Stomach (tissue), 9 donors: ENCODE results near the gene SNX1. TPM values are rescaled to one million over a fixed set of nuclear protein-coding genes. Genes with fewer than 3 reads are reported as not detected.

ENCODE experiments used
- DNase-seq, 2 donors: peaks; one replicate each; pipeline versions ENCODE4 v3.0.0 to v3.0.0-alpha.2; 2013 to 2019
- H3K27ac ChIP-seq, 5 donors: fragments of 200-600 bp in 4 of 5; sonication (generic) in 4 of 5; one replicate each; pipeline ENCODE4 v1.5.1; 2013 to 2019; ENCODE audit warnings: mild to moderate bottlenecking in 1 of 5, moderate library complexity in 1 of 5
- H3K27me3 ChIP-seq, 3 donors: fragments of 200-600 bp; sonication (generic); one replicate each; pipeline ENCODE4 v1.5.1; 2017 to 2019; ENCODE audit warnings: mixed run types in 1 of 3
- H3K36me3 ChIP-seq, 4 donors: fragments of 200-600 bp; sonication (generic); 1 replicate in 3 of 4; 2 replicates in 1 of 4; pipeline ENCODE4 v1.5.1; 2016 to 2019
- H3K4me1 ChIP-seq, 4 donors: fragments of 200-600 bp; sonication (generic); one replicate each; pipeline ENCODE4 v1.5.1; 2016 to 2019
- H3K4me3 ChIP-seq, 4 donors: fragments of 200-600 bp; sonication (generic) in 3 of 4; one replicate each; pipeline ENCODE4 v1.5.1; 2016 to 2019; ENCODE audit warnings: mild to moderate bottlenecking in 1 of 4
- H3K9me3 ChIP-seq, 4 donors: fragments of 200-600 bp; sonication (generic); one replicate each; pipeline ENCODE4 v1.5.1; 2016 to 2019
- CTCF ChIP-seq, 7 experiments: fragments of 450-650 bp in 4 of 7; fragments of 200-600 bp in 3 of 7; sonication (generic) in 3 of 7; IDR thresholded peaks; one replicate each; pipeline ENCODE4 v1.5.1; 2016 to 2019; ENCODE audit warnings: antibody characterized with exemption in 7 of 7, control low read depth in 2 of 7, mild to moderate bottlenecking in 1 of 7
- EP300 ChIP-seq: sonication (generic); formaldehyde crosslinking; IDR thresholded peaks from one replicate; pipeline ENCODE4 v1.6.1; 2017; ENCODE audit warnings: antibody characterized with exemption
- POLR2A ChIP-seq, 4 donors: fragments of 450-650 bp; IDR thresholded peaks; one replicate each; pipeline ENCODE4 v1.6.1; 2016; ENCODE audit warnings: antibody characterized with exemption in 4 of 4, control low read depth in 2 of 4, mild to moderate bottlenecking in 1 of 4, moderate library complexity in 1 of 4
- POLR2AphosphoS5 ChIP-seq, 3 donors: sonication (generic); formaldehyde crosslinking; IDR thresholded peaks; one replicate each; pipeline ENCODE4 v1.6.1; 2016; ENCODE audit warnings: antibody characterized with exemption in 3 of 3
- WGBS, 5 donors: extraction: QIAGEN DNeasy Blood & Tissue Kit in 3 of 5; methylation state at CpG; one replicate each; pipeline versions ENCODE4 v1.1.5 to v1.1.7; 2013 to 2018; 5-methylcytosine and 5-hydroxymethylcytosine counted together
- intact Hi-C: fragments of 100-400 bp; cut with DNase I; formaldehyde crosslinking; loops from one replicate; pipeline ENCODE4 v1.15.1; 2023; ENCODE audit warnings: low total_unique reads
- polyA plus RNA-seq, 3 donors: library from polyadenylated mRNA; stranded (reverse); fragments of 200-250 nt; gene quantifications; one replicate each; pipeline ENCODE4 v1.2.3, GENCODE V29; 2013
- total RNA-seq, 5 donors: library from RNA; depleted of rRNA; stranded (reverse); fragments of >200 nt; gene quantifications; one replicate each; pipeline versions ENCODE4 v1.1.0 to v1.2.3, GENCODE V29; 2014 to 2016
- donor health status: healthy with polysubstance abuse.
- donor health status: Bipolar disorder and iron deficiency.
- donor health status: healthy.

The SNX1 gene
- total and polyA plus RNA-seq, 8 donors = 38.8 to 119 (median 61.9) TPM

GRCh38 chr15:64095431-64095794 lies 369 bp upstream of the SNX1 start:
- Histone ChIP-seq H3K4me3 (peak overlapping the region; percentile 74 to 97 (median 90)), H3K4me1 (peaks cover 34 to 84% (median 71%) of the 10 kb centered on the region in 4 donors), H3K9me3 (no peaks in the 10 kb centered on the region), H3K36me3 (no peaks in the 10 kb centered on the region), H3K27ac (peak overlapping the region; percentile 34 to 95 (median 92)), H3K27me3 (no peaks in the 10 kb centered on the region)
- no peak for DNase-seq
- no peak for TF ChIP-seq CTCF (IDR thresholded peaks at IDR 0.05)
- TF ChIP-seq POLR2AphosphoS5 (IDR thresholded peaks at IDR 0.05) = no peak
- TF ChIP-seq POLR2A (IDR thresholded peaks at IDR 0.05) = no peak
- no peak for TF ChIP-seq EP300
- intact Hi-C loops = loop anchor here (10.0 kb wide), 1 partner anchor 59 kb away; the partner anchor contains the start of gene SNX22
- WGBS, 5 donors = 29 to 38% (median 33%) methylated on average over 4 of the region's 4 CpGs

DNA sequence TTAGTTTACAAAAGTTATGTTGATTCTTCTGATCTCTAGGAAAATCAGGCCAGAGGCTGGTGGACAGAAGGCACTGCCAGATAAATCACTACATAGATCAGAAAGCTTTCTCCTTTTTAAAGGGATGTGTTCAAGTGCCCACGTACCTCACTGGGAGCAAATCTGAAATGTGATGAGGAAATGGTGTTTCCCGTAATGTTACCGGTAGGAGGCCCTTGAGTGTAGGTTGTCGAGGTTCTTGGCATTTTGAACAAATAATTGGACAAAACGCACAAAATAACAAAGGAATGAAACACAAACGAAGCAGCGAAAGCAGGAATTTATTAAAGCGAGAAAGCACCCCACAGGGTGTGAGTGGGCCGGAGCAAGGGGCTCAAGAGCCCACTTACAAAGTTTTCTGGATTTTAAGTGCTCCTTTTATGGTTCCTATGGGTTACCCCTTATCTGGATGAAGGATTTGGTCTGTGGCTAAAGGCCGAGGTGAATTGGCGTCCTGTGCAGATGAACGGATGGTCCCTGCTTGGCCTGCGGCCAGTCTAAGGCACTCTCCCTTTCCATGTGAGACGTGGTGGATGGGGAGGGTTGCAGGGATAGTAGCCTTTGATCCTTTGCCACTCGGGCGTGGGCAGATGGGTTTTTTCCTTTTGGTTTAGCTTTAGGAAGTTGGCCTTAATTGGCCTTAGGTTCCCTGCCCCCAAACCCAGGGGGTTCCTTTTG lies 1.0 kb downstream of the SNX1 start:
- intact Hi-C loops = loop anchor here (10.0 kb wide), 1 partner anchor 58 kb away; the partner anchor contains the start of gene SNX22
- H3K36me3 ChIP-seq = no peaks in the 10 kb centered on the region
- DNase-seq = peak in 1 of 2 donors; percentile 56
- H3K4me3 ChIP-seq = peak overlapping the region; percentile 74 to 97 (median 90)
- H3K27me3 ChIP-seq = no peaks in the 10 kb centered on the region
- 3 to 10% (median 7%) methylated on average over 15 to 16 of the region's 16 CpGs for WGBS, 5 donors
- peaks cover 34 to 84% (median 75%) of the 10 kb centered on the region in 4 donors for H3K4me1 ChIP-seq
- H3K9me3 ChIP-seq = no peaks in the 10 kb centered on the region
- peak overlapping the region in 4 of 5 donors; percentile 89 to 95 (median 92) for H3K27ac ChIP-seq
- no peak for TF ChIP-seq CTCF (IDR thresholded peaks at IDR 0.05)
- no peak for TF ChIP-seq POLR2A (IDR thresholded peaks at IDR 0.05)
- no peak for TF ChIP-seq EP300
- no peak for TF ChIP-seq POLR2AphosphoS5 (IDR thresholded peaks at IDR 0.05)

DNA sequence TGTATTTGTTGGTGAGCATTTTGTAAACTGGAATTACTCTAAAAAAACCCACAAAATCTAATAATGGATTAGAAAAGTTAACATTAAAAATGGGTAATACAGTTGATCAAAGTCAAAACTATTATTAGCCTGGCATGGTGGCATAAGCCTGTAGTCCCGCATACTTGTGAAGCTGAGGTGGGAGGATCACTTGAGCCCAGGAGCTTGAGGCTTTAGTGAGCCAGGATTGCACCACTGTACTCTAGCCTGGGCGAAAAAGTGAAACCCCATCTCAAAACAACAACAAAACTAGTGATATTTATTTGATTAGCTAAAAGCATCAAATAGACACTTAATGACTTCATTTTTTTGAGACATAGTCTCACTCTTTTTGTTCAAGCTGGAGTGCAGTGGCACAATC lies 3.6 kb downstream of the SNX1 start:
- WGBS, 5 donors = 72 to 91% (median 86%) methylated on average over 2 of the region's 2 CpGs
- H3K4me1 ChIP-seq = peaks cover 25 to 69% (median 59%) of the 10 kb centered on the region in 4 donors
- no peak overlapping the region for H3K4me3 ChIP-seq
- no peak for DNase-seq
- no peaks in the 10 kb centered on the region for H3K9me3 ChIP-seq
- peak overlapping the region in 1 of 5 donors; percentile 12 for H3K27ac ChIP-seq
- no peak for TF ChIP-seq POLR2AphosphoS5 (IDR thresholded peaks at IDR 0.05)
- no peak for TF ChIP-seq CTCF (IDR thresholded peaks at IDR 0.05)
- no peak for TF ChIP-seq EP300
- TF ChIP-seq POLR2A (IDR thresholded peaks at IDR 0.05) = no peak
- H3K36me3 ChIP-seq = no peaks in the 10 kb centered on the region
- intact Hi-C loops = loop anchor here (10.0 kb wide), 1 partner anchor 55 kb away; the partner anchor contains the start of gene SNX22
- no peaks in the 10 kb centered on the region for H3K27me3 ChIP-seq

- peaks cover 21 to 72% (median 61%) of the 10 kb centered on the region in 4 donors for H3K4me1 ChIP-seq
- H3K4me3 ChIP-seq = no peak overlapping the region
- no peak for DNase-seq
- 87 to 94% (median 93%) methylated on average over 2 of the region's 2 CpGs for WGBS, 5 donors
- intact Hi-C loops = no loop called here
- H3K27ac ChIP-seq = peak overlapping the region in 1 of 5 donors; percentile 14
- no peaks in the 10 kb centered on the region for H3K27me3 ChIP-seq
- no peaks in the 10 kb centered on the region for H3K36me3 ChIP-seq
- H3K9me3 ChIP-seq = no peaks in the 10 kb centered on the region
- TF ChIP-seq POLR2A (IDR thresholded peaks at IDR 0.05) (no peak), EP300 (no peak), POLR2AphosphoS5 (IDR thresholded peaks at IDR 0.05) (no peak), CTCF (IDR thresholded peaks at IDR 0.05) (no peak)
Observed at GRCh38 chr15:64100958-64101357, 5.2 kb downstream of the SNX1 start.
